H1 (cell line): ENCODE measurements around the gene WNT11. TPM values are rescaled to one million over a fixed set of nuclear protein-coding genes. Genes with fewer than 3 reads are reported as not detected.

Experiments used
- CTCF ChIA-PET: fragments of 300-600 bp; sonication (Branson Sonifier 250); formaldehyde crosslinking; loops from one replicate; lab custom pipeline; 2021; ENCODE audit not compliant: partially characterized antibody; lab: Charles Lee
- POLR2A ChIA-PET: fragments of 300-600 bp; sonication (Branson Sonifier 250); formaldehyde crosslinking; loops from one replicate; lab custom pipeline; 2021; ENCODE audit warnings: inconsistent platforms; ENCODE audit not compliant: partially characterized antibody; lab: Charles Lee
- DNase-seq, 2 experiments: peaks; one replicate each; pipeline versions ENCODE4 v3.0.0 to v3.0.0-alpha.2; 2010 to 2022; ENCODE audit warnings: low spot score in 2 of 2, low read depth in 1 of 2, mixed read lengths in 1 of 2
- FAIRE-seq: peaks from 2 replicates; lab custom pipeline; 2011; peaks lifted over from hg19 to GRCh38; lab: Jason Lieb, UNC
- H2AFZ ChIP-seq: 2 replicates; pipeline ENCODE4 v1.8.1; 2012; ENCODE audit warnings: low read length, inconsistent platforms
- H2AK5ac ChIP-seq: 2 replicates; pipeline ENCODE4 v1.6.1; 2013; ENCODE audit warnings: low read depth, low read length
- H2BK120ac ChIP-seq: replicated peaks from 2 replicates; pipeline ENCODE3; 2013; ENCODE audit warnings: low read depth, low read length, inconsistent platforms
- H2BK12ac ChIP-seq: 2 replicates; pipeline ENCODE4 v1.6.1; 2013; ENCODE audit warnings: low read depth, low read length
- H2BK15ac ChIP-seq: 2 replicates; pipeline ENCODE4 v1.6.1; 2013; ENCODE audit warnings: low read length
- H2BK20ac ChIP-seq: 2 replicates; pipeline ENCODE4 v1.6.1; 2013; ENCODE audit warnings: low read length
- H2BK5ac ChIP-seq: 2 replicates; pipeline ENCODE4 v1.6.1; 2013; ENCODE audit warnings: low read depth, low read length
- H3K14ac ChIP-seq: 2 replicates; pipeline ENCODE4 v1.6.1; 2013; ENCODE audit warnings: inconsistent platforms; ENCODE audit not compliant: insufficient read length
- H3K18ac ChIP-seq: 2 replicates; pipeline ENCODE4 v1.6.1; 2013; ENCODE audit warnings: low read length; ENCODE audit errors: extremely low read depth
- H3K23ac ChIP-seq: 2 replicates; pipeline ENCODE4 v1.6.1; 2013; ENCODE audit warnings: inconsistent platforms; ENCODE audit not compliant: insufficient read length
- H3K23me2 ChIP-seq: 2 replicates; pipeline ENCODE4 v1.6.1; 2013; ENCODE audit warnings: low read depth, low read length
- H3K27ac ChIP-seq: 2 replicates; pipeline ENCODE4 v1.6.1; 2011; ENCODE audit warnings: low read depth, low read length, inconsistent platforms
- H3K27me3 ChIP-seq, 4 experiments: replicated peaks in 1 of 4; 1 replicate in 1 of 4; 2 replicates in 3 of 4; pipeline versions ENCODE4 v1.6.1 to v1.8.1; 2011 to 2013; ENCODE audit warnings: low read length in 3 of 4, mild to moderate bottlenecking in 3 of 4, inconsistent platforms in 2 of 4, mixed read lengths in 2 of 4, moderate library complexity in 1 of 4; ENCODE audit not compliant: control insufficient read depth in 3 of 4, insufficient read depth in 3 of 4; ENCODE audit errors: extremely low read depth in 1 of 4
- H3K36me3 ChIP-seq, 4 experiments: 2 replicates each; pipeline versions ENCODE4 v1.6.1 to v1.8.1; 2011 to 2013; ENCODE audit warnings: mild to moderate bottlenecking in 4 of 4, low read length in 3 of 4, moderate library complexity in 2 of 4, control low read depth in 1 of 4, inconsistent platforms in 1 of 4; ENCODE audit not compliant: insufficient read depth in 4 of 4, control insufficient read depth in 2 of 4
- H3K4ac ChIP-seq: replicated peaks from 2 replicates; pipeline ENCODE3; 2013; ENCODE audit warnings: low read length, low read depth, mixed read lengths, inconsistent platforms; ENCODE audit not compliant: insufficient read length
- H3K4me1 ChIP-seq, 4 experiments: replicated peaks in 1 of 4; 1 replicate in 1 of 4; 2 replicates in 3 of 4; pipeline versions ENCODE4 v1.6.1 to v1.8.1; 2011 to 2013; ENCODE audit warnings: low read length in 3 of 4, inconsistent platforms in 2 of 4, mixed read lengths in 1 of 4; ENCODE audit not compliant: insufficient read depth in 4 of 4, control insufficient read depth in 3 of 4
- H3K4me2 ChIP-seq, 2 experiments: 2 replicates each; pipeline versions ENCODE4 v1.6.1 to v1.8.1; 2011 to 2013; ENCODE audit warnings: low read depth in 2 of 2, low read length in 2 of 2, control low read depth in 1 of 2, inconsistent platforms in 1 of 2, mild to moderate bottlenecking in 1 of 2; ENCODE audit not compliant: insufficient read depth in 1 of 2
- H3K4me3 ChIP-seq, 4 experiments: fragments of 200-600, 300-600 bp in 1 of 4; sonication (generic), shearing (Covaris generic), sonication (Bioruptor Twin) in 1 of 4; 2 replicates each; pipeline versions ENCODE4 v1.5.1 to v1.8.1; 2011 to 2016; ENCODE audit warnings: low read length in 4 of 4, low read depth in 3 of 4, control low read depth in 2 of 4, inconsistent platforms in 2 of 4, mild to moderate bottlenecking in 2 of 4, mixed read lengths in 1 of 4, moderate library complexity in 1 of 4; ENCODE audit not compliant: insufficient read depth in 2 of 4; ENCODE audit errors: extremely low read depth in 1 of 4
- H3K56ac ChIP-seq: replicated peaks from 2 replicates; pipeline ENCODE3; 2013; ENCODE audit warnings: low read depth, mild to moderate bottlenecking, mixed read lengths, low read length, inconsistent platforms; ENCODE audit not compliant: insufficient read length
- H3K79me1 ChIP-seq: 2 replicates; pipeline ENCODE4 v1.6.1; 2013; ENCODE audit warnings: low read depth, low read length, control low read depth
- H3K79me2 ChIP-seq, 2 experiments: 2 replicates each; pipeline versions ENCODE4 v1.6.1 to v1.8.1; 2012 to 2013; ENCODE audit warnings: low read length in 2 of 2, mild to moderate bottlenecking in 2 of 2, inconsistent platforms in 1 of 2; ENCODE audit not compliant: insufficient read depth in 2 of 2, control insufficient read depth in 1 of 2
- H3K9ac ChIP-seq, 4 experiments: replicated peaks in 1 of 4; 1 replicate in 1 of 4; 2 replicates in 3 of 4; pipeline versions ENCODE4 v1.6.1 to v1.8.1; 2011 to 2013; ENCODE audit warnings: low read depth in 3 of 4, low read length in 3 of 4, control low read depth in 2 of 4, mild to moderate bottlenecking in 2 of 4, moderate library complexity in 2 of 4, inconsistent platforms in 1 of 4; ENCODE audit errors: extremely low read depth in 1 of 4
- H3K9me3 ChIP-seq, 2 experiments: 2 replicates each; pipeline versions ENCODE4 v1.6.1 to v1.8.1; 2012 to 2013; ENCODE audit warnings: mild to moderate bottlenecking in 2 of 2, moderate library complexity in 2 of 2, control low read depth in 1 of 2, inconsistent platforms in 1 of 2, low read depth in 1 of 2, low read length in 1 of 2, mixed read lengths in 1 of 2; ENCODE audit not compliant: insufficient read depth in 2 of 2
- H4K20me1 ChIP-seq, 2 experiments: replicated peaks in 1 of 2; 2 replicates each; pipeline versions ENCODE3 to v1.8.1; 2011 to 2013; ENCODE audit warnings: inconsistent platforms in 2 of 2, low read length in 2 of 2, mild to moderate bottlenecking in 1 of 2; ENCODE audit not compliant: insufficient read depth in 2 of 2, control insufficient read depth in 1 of 2
- H4K5ac ChIP-seq: 2 replicates; pipeline ENCODE4 v1.6.1; 2013; ENCODE audit warnings: low read length, low read depth, mixed read lengths, inconsistent platforms; ENCODE audit not compliant: insufficient read length
- H4K8ac ChIP-seq: 2 replicates; pipeline ENCODE4 v1.8.0; 2013; ENCODE audit warnings: mild to moderate bottlenecking, moderate library complexity, low read length, inconsistent platforms; ENCODE audit not compliant: insufficient read depth; ENCODE audit errors: extremely low read depth
- H4K91ac ChIP-seq: replicated peaks from 2 replicates; pipeline ENCODE3; 2013; ENCODE audit warnings: low read length, mixed read lengths, inconsistent platforms; ENCODE audit not compliant: insufficient read length
- ASH2L ChIP-seq: fragments of 200-600, 300-600 bp; sonication (generic); IDR thresholded peaks from one replicate; pipeline ENCODE4 v1.7.1; 2017; ENCODE audit warnings: low read length
- CEBPB ChIP-seq: IDR thresholded peaks from 2 replicates; pipeline ENCODE4 v1.6.1; 2012; ENCODE audit warnings: low read depth, low read length
- EZH2 ChIP-seq: fragments of 200-600 bp; sonication (generic); IDR thresholded peaks from 2 replicates; pipeline ENCODE4 v1.7.1; 2012; ENCODE audit warnings: low read depth, mild to moderate bottlenecking, moderate library complexity, low read length, inconsistent platforms; ENCODE audit not compliant: severe bottlenecking
- GTF2F1 ChIP-seq: IDR thresholded peaks from 2 replicates; pipeline ENCODE4 v1.6.1; 2012; ENCODE audit warnings: low read depth, low read length, improper control_type of control experiment, borderline replicate concordance
- HDAC6 ChIP-seq: IDR thresholded peaks from one replicate; pipeline ENCODE4 v1.7.1; 2012; ENCODE audit warnings: low read depth, mild to moderate bottlenecking, inconsistent platforms, low read length, moderate library complexity
- JUND ChIP-seq: IDR thresholded peaks from 2 replicates; pipeline ENCODE4 v1.6.1; 2011; ENCODE audit warnings: mild to moderate bottlenecking, improper control_type of control experiment, low read length
- NRF1 ChIP-seq: IDR thresholded peaks from 2 replicates; pipeline ENCODE4 v1.6.1; 2011; ENCODE audit warnings: mild to moderate bottlenecking, low read depth, low read length, improper control_type of control experiment
- PHF8 ChIP-seq: fragments of 200-600 bp; sonication (generic); conservative IDR thresholded peaks from 2 replicates; pipeline ENCODE4 v1.7.1; 2012; ENCODE audit warnings: low read depth, mild to moderate bottlenecking, inconsistent platforms, low read length, moderate library complexity
- RFX5 ChIP-seq: IDR thresholded peaks from 2 replicates; pipeline ENCODE4 v1.6.1; 2011; ENCODE audit warnings: low read depth, low read length, improper control_type of control experiment, borderline replicate concordance
- TAF1 ChIP-seq: IDR thresholded peaks from 2 replicates; pipeline ENCODE4 v1.6.1; 2011; ENCODE audit warnings: mild to moderate bottlenecking, low read depth, low read length
- WGBS, 2 experiments: shearing (Covaris generic) in 1 of 2; methylation state at CpG; one replicate each; pipeline versions ENCODE4 v1.1.6 to v1.1.7; 2013 to 2015; ENCODE audit warnings: low lambda C conversion rate in 2 of 2, mixed read lengths in 2 of 2, inconsistent platforms in 1 of 2, low coverage in 1 of 2, missing lambda C conversion rate in 1 of 2; ENCODE audit not compliant: insufficient replicate concordance in 2 of 2, insufficient coverage in 1 of 2, insufficient read length in 1 of 2; ENCODE audit errors: extremely low coverage in 1 of 2, missing lambda C conversion rate in 1 of 2; 5-methylcytosine and 5-hydroxymethylcytosine counted together
- polyA plus RNA-seq, 7 experiments: library from polyadenylated mRNA; depleted of rRNA in 3 of 7; stranded (reverse) in 5 of 7; unstranded in 2 of 7; fragments of >200 nt in 5 of 7; fragments of 200-250 nt in 2 of 7; gene quantifications; 1 replicate in 5 of 7; 2 replicates in 1 of 7; 4 replicates in 1 of 7; pipeline versions ENCODE4 v1.2.1 to v1.2.3, GENCODE V29; 2011 to 2013; ENCODE audit warnings: missing spikeins in 2 of 7, mixed read lengths in 2 of 7
- total RNA-seq: library from RNA; stranded (reverse); fragmentation: NEBNext Ultra II Directional; extraction: Animal tissue kit (Norgen Biotek cat#: 25700); gene quantifications from 2 replicates; pipeline ENCODE4 v1.2.1, GENCODE V29; 2021
- TF ChIP-seq, protein P1 (sequence below): IDR thresholded peaks from 2 replicates; pipeline ENCODE4 v1.6.1; 2011; ENCODE audit warnings: low read depth, mild to moderate bottlenecking, low read length; ENCODE audit not compliant: insufficient read depth
- TF ChIP-seq, protein P2 (sequence below): IDR thresholded peaks from 2 replicates; pipeline ENCODE4 v1.6.1; 2011; ENCODE audit warnings: low read length, improper control_type of control experiment

The WNT11 gene
- total and polyA plus RNA-seq, 2 of the 8 experiments (the other 6 are each of a cell fraction or from before 2014, with no cell fraction given) = 0.11 to 0.45 TPM

DNA sequence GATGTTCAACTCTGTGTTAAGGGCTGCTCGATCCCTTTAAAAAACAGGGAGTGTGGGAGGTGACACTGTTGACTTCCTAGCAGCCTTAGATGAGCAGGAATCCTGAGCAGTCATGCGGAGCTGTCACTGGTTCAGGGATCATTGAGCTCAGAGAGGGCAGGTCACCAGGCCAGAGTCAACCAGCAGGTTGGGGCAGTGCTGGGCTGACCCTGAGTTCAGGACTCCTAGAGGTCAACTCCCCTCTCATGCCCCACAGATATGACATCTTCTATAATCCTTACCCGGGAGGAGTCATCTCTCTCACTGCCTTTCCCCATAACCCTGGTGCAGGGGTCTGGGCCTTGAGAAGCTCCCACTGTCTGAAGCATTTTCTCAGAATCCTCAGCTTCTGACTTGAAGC is 12.9 kb upstream of the WNT11 start:
- Histone ChIP-seq H4K8ac (no peak overlapping the region), H2BK5ac (no peak overlapping the region), H2BK15ac (no peak overlapping the region), H2BK20ac (no peak overlapping the region), H4K5ac (no peak overlapping the region), H2AFZ (no peak overlapping the region), H3K4me2 (no peak overlapping the region), H3K27ac (no peak overlapping the region), H2BK120ac (no peak overlapping the region), H3K4me1 (peaks cover 0 to 5% (median 0%) of the 10 kb centered on the region in 4 experiments; a peak in 1 of 7 replicates), H3K14ac (no peak overlapping the region), H3K9ac (no peak overlapping the region), H3K4ac (no peak overlapping the region), H3K23me2 (no peaks in the 10 kb centered on the region; the same call in 1 of the 2 replicates), H2BK12ac (no peak overlapping the region), H3K23ac (no peak overlapping the region), H4K91ac (no peak overlapping the region), H3K79me2 (no peaks in the 10 kb centered on the region), H3K36me3 (no peaks in the 10 kb centered on the region), H3K18ac (no peak overlapping the region), H3K9me3 (no peaks in the 10 kb centered on the region), H4K20me1 (no peaks in the 10 kb centered on the region), H3K56ac (no peak overlapping the region), H3K79me1 (no peaks in the 10 kb centered on the region), H3K4me3 (no peak overlapping the region), H2AK5ac (0 out of 2 replicates have a peak overlapping the region, but pooled peaks have one; percentile 53), H3K27me3 (no peaks in the 10 kb centered on the region; a peak in 1 of 7 replicates)
- 86% methylated on average over 3 of the region's 3 CpGs; no CpG with 5 or more reads in 1 of the 2 experiments for WGBS, 2 experiments
- ChIA-PET POLR2A (interaction anchor here (0.8 to 2.5 kb wide), 3 partner anchors 15 to 25 kb away, joined by 3 to 13 read pairs (median 5); no protein-coding TSS in a partner anchor), CTCF (interaction anchor here (0.9 to 6.8 kb wide), 7 partner anchors 11 to 99 kb away, joined by 3 to 45 read pairs (median 6); no protein-coding TSS in a partner anchor)
- no peak for FAIRE-seq
- DNase-seq = no peak
- no peak for TF ChIP-seq GTF2F1
- no peak for TF ChIP-seq EZH2
- no peak for TF ChIP-seq CEBPB
- TF ChIP-seq NRF1 = no peak
- no peak for TF ChIP-seq JUND
- TF ChIP-seq ASH2L = no peak
- TF ChIP-seq RFX5 = no peak
- TF ChIP-seq, protein P1, sequence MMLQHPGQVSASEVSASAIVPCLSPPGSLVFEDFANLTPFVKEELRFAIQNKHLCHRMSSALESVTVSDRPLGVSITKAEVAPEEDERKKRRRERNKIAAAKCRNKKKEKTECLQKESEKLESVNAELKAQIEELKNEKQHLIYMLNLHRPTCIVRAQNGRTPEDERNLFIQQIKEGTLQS = no peak
- TF ChIP-seq HDAC6 = no peak
- TF ChIP-seq PHF8 = no peak
- TF ChIP-seq TAF1 = no peak
- TF ChIP-seq, protein P2, sequence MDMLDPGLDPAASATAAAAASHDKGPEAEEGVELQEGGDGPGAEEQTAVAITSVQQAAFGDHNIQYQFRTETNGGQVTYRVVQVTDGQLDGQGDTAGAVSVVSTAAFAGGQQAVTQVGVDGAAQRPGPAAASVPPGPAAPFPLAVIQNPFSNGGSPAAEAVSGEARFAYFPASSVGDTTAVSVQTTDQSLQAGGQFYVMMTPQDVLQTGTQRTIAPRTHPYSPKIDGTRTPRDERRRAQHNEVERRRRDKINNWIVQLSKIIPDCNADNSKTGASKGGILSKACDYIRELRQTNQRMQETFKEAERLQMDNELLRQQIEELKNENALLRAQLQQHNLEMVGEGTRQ = no peak
